IMR-90 (cell line): ENCODE data around the gene ARHGEF16. TPM values are rescaled to one million over a fixed set of nuclear protein-coding genes. Genes with fewer than 3 reads are reported as not detected.

Source experiments
- ATAC-seq: fragments of 200-7000 bp; cut with Tn5 transposase; 2 replicates; pipeline ENCODE4 v1.9.1; 2020; ENCODE audit warnings: low read depth, mild to moderate bottlenecking, moderate library complexity
- BruUV-seq: library from RNA; stranded (reverse); fragments of 400-500 nt; replicated peaks from 2 replicates; lab custom pipeline; 2021; lab: Mats Ljungman, UMichigan
- CTCF ChIA-PET: fragments of 300-600 bp; formaldehyde crosslinking; extraction: SDS; loops from one replicate; lab custom pipeline; 2021; ENCODE audit warnings: antibody characterized with exemption; lab: Yijun Ruan, JAX
- POLR2A ChIA-PET: fragments of 300-600 bp; sonication (Branson Sonifier 250); formaldehyde crosslinking; loops from one replicate; lab custom pipeline; 2022; ENCODE audit warnings: antibody characterized with exemption; ENCODE audit not compliant: unreplicated experiment; lab: Charles Lee
- DNase-seq: peaks from one replicate; pipeline ENCODE4 v3.0.0; 2013
- H2AFZ ChIP-seq: replicated peaks from 2 replicates; pipeline ENCODE3; 2013; ENCODE audit warnings: low read length, mild to moderate bottlenecking; ENCODE audit not compliant: poor library complexity
- H2AK5ac ChIP-seq: 2 replicates; pipeline ENCODE4 v1.6.1; 2013; ENCODE audit warnings: low read depth, low read length, inconsistent platforms
- H2AK9ac ChIP-seq: replicated peaks from 2 replicates; pipeline ENCODE3; 2013; ENCODE audit warnings: mild to moderate bottlenecking, low read depth, low read length, moderate library complexity; ENCODE audit not compliant: poor library complexity
- H2BK120ac ChIP-seq: 2 replicates; pipeline ENCODE4 v1.6.1; 2013; ENCODE audit warnings: low read depth, low read length, inconsistent platforms
- H2BK15ac ChIP-seq: 3 replicates; pipeline ENCODE4 v1.6.1; 2013; ENCODE audit warnings: low read depth, low read length, inconsistent platforms
- H2BK20ac ChIP-seq: 2 replicates; pipeline ENCODE4 v1.6.1; 2013; ENCODE audit warnings: low read depth, mild to moderate bottlenecking, inconsistent platforms, low read length, moderate library complexity
- H2BK5ac ChIP-seq: 2 replicates; pipeline ENCODE4 v1.6.1; 2013; ENCODE audit warnings: mild to moderate bottlenecking, low read depth, low read length, inconsistent platforms; ENCODE audit not compliant: poor library complexity, severe bottlenecking
- H3K14ac ChIP-seq: replicated peaks from 2 replicates; pipeline ENCODE4 v1.6.1; 2013; ENCODE audit warnings: low read depth, low read length, inconsistent platforms
- H3K18ac ChIP-seq: 2 replicates; pipeline ENCODE4 v1.6.1; 2013; ENCODE audit warnings: low read depth, low read length, control low read depth
- H3K23ac ChIP-seq: 2 replicates; pipeline ENCODE4 v1.6.1; 2013; ENCODE audit warnings: low read depth, low read length, inconsistent platforms
- H3K27ac ChIP-seq: 2 replicates; pipeline ENCODE4 v1.5.1; 2013; ENCODE audit warnings: mild to moderate bottlenecking, control low read depth, low read length; ENCODE audit not compliant: insufficient read depth
- H3K27me3 ChIP-seq: 2 replicates; pipeline ENCODE4 v1.6.1; 2013; ENCODE audit warnings: low read length; ENCODE audit not compliant: control insufficient read depth, insufficient read depth
- H3K36me3 ChIP-seq: 2 replicates; pipeline ENCODE4 v1.6.1; 2013; ENCODE audit warnings: low read length, mixed read lengths; ENCODE audit not compliant: control insufficient read depth, insufficient read depth
- H3K4ac ChIP-seq: 2 replicates; pipeline ENCODE4 v1.6.1; 2013; ENCODE audit warnings: low read depth, low read length, inconsistent platforms
- H3K4me1 ChIP-seq: 2 replicates; pipeline ENCODE4 v1.6.1; 2013; ENCODE audit warnings: low read length, mixed read lengths; ENCODE audit not compliant: control insufficient read depth, insufficient read depth
- H3K4me2 ChIP-seq: 2 replicates; pipeline ENCODE4 v1.6.1; 2013; ENCODE audit warnings: low read depth, mild to moderate bottlenecking, control low read depth, low read length, moderate library complexity
- H3K4me3 ChIP-seq: 2 replicates; pipeline ENCODE4 v1.5.1; 2013; ENCODE audit warnings: low read depth, mild to moderate bottlenecking, control low read depth, low read length, moderate library complexity; ENCODE audit not compliant: insufficient read depth
- H3K56ac ChIP-seq: 2 replicates; pipeline ENCODE4 v1.6.1; 2013; ENCODE audit warnings: low read length, inconsistent platforms; ENCODE audit not compliant: insufficient read depth; ENCODE audit errors: extremely low read depth
- H3K79me1 ChIP-seq, 2 experiments: 2 replicates each; pipeline ENCODE4 v1.6.1; 2013; ENCODE audit warnings: low read length in 2 of 2, inconsistent platforms in 1 of 2, low read depth in 1 of 2
- H3K9ac ChIP-seq: 2 replicates; pipeline ENCODE4 v1.6.1; 2013; ENCODE audit warnings: low read depth, low read length, control low read depth
- H3K9me1 ChIP-seq: 2 replicates; pipeline ENCODE4 v1.6.1; 2013; ENCODE audit warnings: low read length, inconsistent platforms; ENCODE audit not compliant: insufficient read depth
- H3K9me3 ChIP-seq: 2 replicates; pipeline ENCODE4 v1.6.1; 2013; ENCODE audit warnings: low read length; ENCODE audit not compliant: control insufficient read depth, insufficient read depth
- H4K20me1 ChIP-seq: 2 replicates; pipeline ENCODE4 v1.6.1; 2013; ENCODE audit warnings: low read length, inconsistent platforms; ENCODE audit not compliant: insufficient read depth
- H4K5ac ChIP-seq: 2 replicates; pipeline ENCODE4 v1.6.1; 2013; ENCODE audit warnings: mild to moderate bottlenecking, low read depth, low read length, control low read depth
- H4K8ac ChIP-seq, 2 experiments: 2 replicates each; pipeline ENCODE4 v1.6.1; 2013; ENCODE audit warnings: low read depth in 2 of 2, low read length in 2 of 2, control low read depth in 1 of 2, inconsistent platforms in 1 of 2
- H4K91ac ChIP-seq: 2 replicates; pipeline ENCODE4 v1.6.1; 2013; ENCODE audit warnings: low read depth, low read length, inconsistent platforms; ENCODE audit not compliant: insufficient read depth
- MAFK ChIP-seq: IDR thresholded peaks from 2 replicates; pipeline ENCODE4 v1.6.1; 2012; ENCODE audit warnings: low read depth, low read length, improper control_type of control experiment
- WGBS, 2 experiments: methylation state at CpG; one replicate each; pipeline versions ENCODE4 v1.1.5 to v1.1.7; 2013; ENCODE audit warnings: missing lambda C conversion rate in 2 of 2; ENCODE audit not compliant: insufficient read length in 1 of 2; ENCODE audit errors: extremely low coverage in 2 of 2; 5-methylcytosine and 5-hydroxymethylcytosine counted together
- dilution Hi-C: fragments of 300-500 bp; cut with HindIII; formaldehyde crosslinking; loops from one replicate; pipeline ENCODE4 v1.14.3; 2018; ENCODE audit warnings: low sequenced_read_pairs; ENCODE audit not compliant: unreplicated experiment
- in situ Hi-C: fragments of 300-500 bp; cut with MboI; formaldehyde crosslinking; loops from 3 replicates; pipeline ENCODE4 v1.14.3; 2019; ENCODE audit warnings: low sequenced_read_pairs, inconsistent platforms, mixed read lengths
- intact Hi-C: fragments of 100-400 bp; cut with micrococcal nuclease; formaldehyde crosslinking; loops from 2 replicates; pipeline ENCODE4 v1.10.0; 2022
- polyA plus RNA-seq, 3 experiments: library from polyadenylated mRNA; depleted of rRNA; stranded (reverse); fragments of >200 nt; gene quantifications; 2 replicates each; pipeline ENCODE4 v1.2.3, GENCODE V29; 2012; ENCODE audit warnings: low replicate concordance in 1 of 3
- total RNA-seq: library from RNA; depleted of rRNA; stranded (reverse); fragments of >200 nt; gene quantifications from 2 replicates; pipeline ENCODE4 v1.2.3, GENCODE V29; 2012

The ARHGEF16 gene
- total and polyA plus RNA-seq, 2 of the 4 experiments (the other 2 are of a cell fraction), result 0.18 to 0.39 TPM

DNA sequence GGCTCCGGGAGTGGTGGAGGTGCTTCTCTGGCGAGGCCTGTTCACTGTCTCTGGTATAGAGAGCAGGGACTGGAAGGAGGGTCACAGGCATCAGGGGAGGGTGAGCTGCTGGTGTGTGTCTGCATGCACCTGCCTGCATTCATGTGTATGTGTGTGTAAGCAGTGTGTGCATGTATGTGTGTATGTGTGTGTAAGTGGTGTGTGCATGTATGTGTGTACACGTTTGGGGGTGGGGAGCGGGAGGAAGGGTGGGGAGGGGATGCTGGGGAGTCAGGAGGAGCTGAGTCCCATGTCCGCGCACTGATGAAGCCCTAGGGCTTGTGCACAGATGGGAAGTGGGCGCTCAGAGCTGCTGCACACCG, 49.0 kb downstream of the ARHGEF16 start:
- Histone ChIP-seq H3K4me1 (peaks cover 7% of the 10 kb centered on the region; the same call in 1 of the 2 replicates), H3K9ac (no peak overlapping the region)

More for the DNA sequence above, 49.0 kb downstream of the ARHGEF16 start:
- POLR2A ChIA-PET, result no interaction called here
- dilution Hi-C loops (no loop called here), intact Hi-C loops (loop anchor here (5.0 kb wide), 1 partner anchor 39 kb away; no protein-coding TSS in a partner anchor), in situ Hi-C loops (loop anchor here (5.0 kb wide), 1 partner anchor 49 kb away; no protein-coding TSS in a partner anchor)
- DNase-seq (no peak), ATAC-seq (no peak)
- no peak overlapping the region for H4K5ac ChIP-seq
- H2AK5ac ChIP-seq, result 0 out of 2 replicates have a peak overlapping the region, but pooled peaks have one; percentile 16
- peak overlapping the region; percentile 47; the same call in 1 of the 2 replicates for H4K91ac ChIP-seq
- H2AK9ac ChIP-seq, result peak overlapping the region; percentile 8
- H3K9me3 ChIP-seq, result no peaks in the 10 kb centered on the region
- TF ChIP-seq MAFK, result no peak
- CTCF ChIA-PET, result no interaction called here
- H2BK120ac ChIP-seq, result peak overlapping the region; percentile 48; the same call in 1 of the 2 replicates
- H3K79me1 ChIP-seq, result no peaks in the 10 kb centered on the region
- no peak overlapping the region for H2AFZ ChIP-seq
- H3K9me1 ChIP-seq, result peaks cover 3% of the 10 kb centered on the region; the same call in 1 of the 2 replicates
- no peak overlapping the region for H3K27ac ChIP-seq
- no peak overlapping the region for H2BK5ac ChIP-seq
- no peaks in the 10 kb centered on the region for H3K36me3 ChIP-seq
- no peak overlapping the region for H3K4me2 ChIP-seq
- no CpG with 5 or more reads among the region's 8 CpGs for WGBS, 2 experiments
- no peaks in the 10 kb centered on the region for H3K27me3 ChIP-seq
- H3K4ac ChIP-seq, result peak overlapping the region; percentile 35; the same call in 1 of the 2 replicates
- no peak overlapping the region for H3K14ac ChIP-seq
- H2BK20ac ChIP-seq, result 0 out of 2 replicates have a peak overlapping the region, but pooled peaks have one; percentile 61
- H4K20me1 ChIP-seq, result no peaks in the 10 kb centered on the region
- H3K56ac ChIP-seq, result no peak overlapping the region
- BruUV-seq, result no TSS peak
- H4K8ac ChIP-seq, result peak overlapping the region in 1 of 2 experiments; percentile 9; a peak in 1 of 4 replicates
- no peak overlapping the region; the same call in 2 of the 3 replicates for H2BK15ac ChIP-seq
- no peak overlapping the region for H3K4me3 ChIP-seq
- no peak overlapping the region for H3K18ac ChIP-seq
- H3K23ac ChIP-seq, result no peak overlapping the region
